K562 (cell line): ENCODE data around the gene EPB41L2. TPM values are rescaled to one million over a fixed set of nuclear protein-coding genes. Genes with fewer than 3 reads are reported as not detected.
A peak's percentile ranks its signal among the peaks of the same experiment; 100 is the strongest.

Experiments
- ATAC-seq: fragments of 200-7000 bp; cut with Tn5 transposase; 3 replicates; pipeline ENCODE4 v1.9.1; 2020; ENCODE audit warnings: moderate library complexity
- BruUV-seq: library from RNA; stranded (reverse); fragments of 400-500 nt; replicated peaks from 2 replicates; lab custom pipeline; 2021; lab: Mats Ljungman, UMichigan
- CTCF ChIA-PET: fragments of 300-600 bp; formaldehyde crosslinking; extraction: SDS; loops from one replicate; lab custom pipeline; 2021; ENCODE audit warnings: low intra/inter-chr PET ratio; lab: Yijun Ruan, JAX
- POLR2A ChIA-PET: fragments of 300-600, 350-650 bp; sonication (Branson Sonifier 250); formaldehyde crosslinking; extraction: SDS; loops from one replicate; lab custom pipeline; 2021; ENCODE audit warnings: antibody characterized with exemption, inconsistent platforms; lab: Yijun Ruan, JAX
- DNase-seq, 4 experiments: peaks; one replicate each; pipeline versions ENCODE4 v3.0.0 to v3.0.0-alpha.2; 2011 to 2018; ENCODE audit warnings: low spot score in 3 of 4, mixed read lengths in 3 of 4; ENCODE audit errors: extremely low read depth in 1 of 4
- FAIRE-seq: peaks from 2 replicates; lab custom pipeline; 2011; peaks lifted over from hg19 to GRCh38; lab: Jason Lieb, UNC
- H2AFZ ChIP-seq: 2 replicates; pipeline ENCODE4 v1.6.0; 2011; ENCODE audit warnings: low read depth, low read length, control low read depth, inconsistent platforms
- H3K27ac ChIP-seq: fragments of 200-600 bp; 3 replicates; pipeline ENCODE4 v1.8.0; 2011; ENCODE audit warnings: low read depth, mild to moderate bottlenecking, control low read depth, inconsistent platforms, low read length, moderate library complexity, mixed read lengths; ENCODE audit errors: extremely low read depth
- H3K27me3 ChIP-seq, 2 experiments: fragments of 300-600 bp in 1 of 2; 2 replicates in 1 of 2; 3 replicates in 1 of 2; pipeline versions ENCODE4 v1.6.0 to v1.8.0; 2011; ENCODE audit warnings: inconsistent platforms in 2 of 2, low read length in 2 of 2, mild to moderate bottlenecking in 1 of 2, mixed read lengths in 1 of 2, moderate library complexity in 1 of 2; ENCODE audit not compliant: control insufficient read depth in 2 of 2, insufficient read depth in 2 of 2
- H3K36me3 ChIP-seq: fragments of 300-600 bp; 3 replicates; pipeline ENCODE4 v1.8.0; 2011; ENCODE audit warnings: mild to moderate bottlenecking, low read length, inconsistent platforms; ENCODE audit not compliant: control insufficient read depth, insufficient read depth
- H3K4me1 ChIP-seq, 2 experiments: fragments of 200-600 bp in 1 of 2; replicated peaks in 1 of 2; 2 replicates in 1 of 2; 3 replicates in 1 of 2; pipeline versions ENCODE4 v1.5.1 to v1.8.0; 2011; ENCODE audit warnings: inconsistent platforms in 2 of 2, low read length in 2 of 2, mild to moderate bottlenecking in 1 of 2, mixed read lengths in 1 of 2, moderate library complexity in 1 of 2; ENCODE audit not compliant: control insufficient read depth in 2 of 2, insufficient read depth in 2 of 2
- H3K4me2 ChIP-seq: 2 replicates; pipeline ENCODE4 v1.6.1; 2011; ENCODE audit warnings: low read length, control low read depth, inconsistent platforms, mixed read lengths; ENCODE audit not compliant: insufficient read depth
- H3K4me3 ChIP-seq: fragments of 200-600 bp; sonication (generic), shearing (Covaris generic); 2 replicates; pipeline ENCODE4 v1.5.1; 2016; ENCODE audit warnings: control low read depth, inconsistent platforms
- H3K79me2 ChIP-seq: fragments of 200-600 bp; 3 replicates; pipeline ENCODE4 v1.8.0; 2011; ENCODE audit warnings: low read length, inconsistent platforms; ENCODE audit not compliant: control insufficient read depth, insufficient read depth
- H3K9ac ChIP-seq, 2 experiments: 2 replicates each; pipeline versions ENCODE4 v1.6.0 to v1.6.1; 2011; ENCODE audit warnings: low read depth in 2 of 2, low read length in 2 of 2, control low read depth in 1 of 2, inconsistent platforms in 1 of 2, mild to moderate bottlenecking in 1 of 2, mixed read lengths in 1 of 2; ENCODE audit not compliant: insufficient read depth in 1 of 2
- H3K9me1 ChIP-seq: one replicate; pipeline ENCODE4 v1.6.0; 2011; ENCODE audit warnings: inconsistent platforms, mild to moderate bottlenecking, low read length, moderate library complexity; ENCODE audit not compliant: control insufficient read depth, insufficient read depth
- H3K9me3 ChIP-seq: replicated peaks from 2 replicates; pipeline ENCODE4 v1.5.1; 2011; ENCODE audit warnings: low read depth, low read length, inconsistent platforms; ENCODE audit not compliant: control insufficient read depth, insufficient read depth
- H4K20me1 ChIP-seq: replicated peaks from 2 replicates; pipeline ENCODE4 v1.6.1; 2011; ENCODE audit warnings: low read length, inconsistent platforms, mixed read lengths; ENCODE audit not compliant: control insufficient read depth, insufficient read depth
- ELF1 ChIP-seq: fragments of 200-800 bp; sonication (Bioruptor generic); IDR thresholded peaks from 2 replicates; pipeline ENCODE4 v1.6.1; 2016; ENCODE audit warnings: missing genetic modification characterization, missing compliant biosample characterization
- HBP1 ChIP-seq: fragments of 450-650 bp; formaldehyde crosslinking; IDR thresholded peaks from 2 replicates; pipeline ENCODE4 v1.4.0; 2022; ENCODE audit warnings: missing genetic modification characterization
- POLR3G ChIP-seq: IDR thresholded peaks from 2 replicates; pipeline ENCODE4 v1.6.1; 2011; ENCODE audit not compliant: insufficient read length, insufficient replicate concordance; ENCODE audit errors: extremely low read depth
- RB1 ChIP-seq: fragments of 450-650 bp; IDR thresholded peaks from 2 replicates; pipeline ENCODE4 v1.6.1; 2017; ENCODE audit warnings: low read depth, mild to moderate bottlenecking
- RBM22 ChIP-seq: fragments of 200-400 bp; formaldehyde crosslinking; IDR thresholded peaks from 2 replicates; pipeline ENCODE4 v1.6.1; 2018; ENCODE audit warnings: low read length, low read depth; ENCODE audit not compliant: poor library complexity, severe bottlenecking
- RFX1 ChIP-seq: fragments of 450-650 bp; IDR thresholded peaks from 2 replicates; pipeline ENCODE4 v1.6.1; 2016; ENCODE audit warnings: mild to moderate bottlenecking, moderate library complexity
- SAFB2 ChIP-seq: fragments of 200-400 bp; formaldehyde crosslinking; IDR thresholded peaks from 2 replicates; pipeline ENCODE4 v1.6.1; 2018; ENCODE audit warnings: borderline replicate concordance, low read length, low read depth, moderate library complexity; ENCODE audit not compliant: severe bottlenecking
- TCF7L2 ChIP-seq: fragments of 150-350 bp; IDR thresholded peaks from 2 replicates; pipeline ENCODE4 v1.6.1; 2016; ENCODE audit warnings: low read depth, mild to moderate bottlenecking, low read length, moderate library complexity
- ZNF644 ChIP-seq: fragments of 200-800 bp; sonication (Bioruptor generic); IDR thresholded peaks from 2 replicates; pipeline ENCODE4 v1.6.1; 2016; ENCODE audit warnings: low read depth, missing genetic modification characterization, missing compliant biosample characterization
- whole genome bisulfite sequencing: fragments of 100-300 bp; shearing (Covaris generic); methylation state at CpG from one replicate; pipeline ENCODE4 v1.1.6; 2016; ENCODE audit warnings: low coverage, mixed read lengths; ENCODE audit not compliant: insufficient coverage; ENCODE audit errors: missing lambda C conversion rate; 5-methylcytosine and 5-hydroxymethylcytosine counted together
- in situ Hi-C: fragments of 300-500 bp; cut with MboI; formaldehyde crosslinking; loops from 4 replicates; pipeline ENCODE4 v1.15.0; 2018; ENCODE audit warnings: inconsistent platforms, mixed read lengths
- intact Hi-C: fragments of 100-400 bp; cut with micrococcal nuclease; formaldehyde crosslinking; loops from 2 replicates; pipeline ENCODE4 v1.14.2; 2022
- polyA plus RNA-seq, 8 experiments: library from polyadenylated mRNA; depleted of rRNA in 4 of 8; stranded (reverse) in 5 of 8; unstranded in 3 of 8; fragments of >200 nt; fragmentation: Nextera tagmentation in 2 of 8; fragmentation: Illumina TruSeq in 1 of 8; extraction: Ambion mirVana in 2 of 8; extraction: Trizol in 1 of 8; gene quantifications; 2 replicates each; pipeline versions ENCODE4 v1.2.1 to v1.2.3, GENCODE V29; 2011 to 2014; ENCODE audit warnings: inconsistent platforms in 1 of 8, missing spikeins in 1 of 8
- total RNA-seq, 7 experiments: library from RNA; depleted of rRNA in 6 of 7; stranded (reverse); fragments of >200 nt in 6 of 7; fragmentation: Illumina TruSeq in 2 of 7; extraction: Trizol in 2 of 7; gene quantifications; 2 replicates each; pipeline versions ENCODE4 v1.2.1 to v1.2.3, GENCODE V29; 2011 to 2021; ENCODE audit warnings: low replicate concordance in 1 of 7

EPB41L2 gene
- total and polyA plus RNA-seq, 9 of the 15 experiments (the other 6 are each of a cell fraction or from before 2014, with no cell fraction given): 5.1 to 53.6 (median 25.0) TPM

- no peaks in the 10 kb centered on the region for H3K9me3 ChIP-seq
- no peak overlapping the region for H2AFZ ChIP-seq
- peak; percentile 32 for FAIRE-seq
- no peaks in the 10 kb centered on the region for H3K9me1 ChIP-seq
- H3K4me1 ChIP-seq: no peaks in the 10 kb centered on the region; a peak in 1 of 5 replicates
- no peak for DNase-seq
- H3K27me3 ChIP-seq: no peaks in the 10 kb centered on the region
- no peak overlapping the region; the same call in 1 of the 2 replicates for H3K4me2 ChIP-seq
- no peaks in the 10 kb centered on the region for H3K36me3 ChIP-seq
- ChIA-PET CTCF (no interaction called here), POLR2A (no interaction called here)
- no peak; the same call in 1 of the 3 replicates for ATAC-seq
- intact Hi-C loops (no loop called here), in situ Hi-C loops (no loop called here)
- no TSS peak for BruUV-seq
- no peaks in the 10 kb centered on the region for H4K20me1 ChIP-seq
- H3K79me2 ChIP-seq: peaks cover 28% of the 10 kb centered on the region
- H3K9ac ChIP-seq: no peak overlapping the region
- H3K4me3 ChIP-seq: no peak overlapping the region
- no peak overlapping the region for H3K27ac ChIP-seq
- WGBS: 18% methylated on average over 6 of the region's 6 CpGs
- no peak for TF ChIP-seq SAFB2
Measured at GRCh38 chr6:130982941-130983456, 80.0 kb downstream of the EPB41L2 start.

GRCh38 chr6:130982135-130982534 lies 80.9 kb downstream of the EPB41L2 start:
- no peak overlapping the region for H3K4me3 ChIP-seq
- in situ Hi-C loops (no loop called here), intact Hi-C loops (no loop called here)
- H2AFZ ChIP-seq: no peak overlapping the region
- H3K9ac ChIP-seq: no peak overlapping the region
- H3K4me2 ChIP-seq: no peak overlapping the region
- H3K9me3 ChIP-seq: no peaks in the 10 kb centered on the region
- BruUV-seq: no TSS peak
- H3K27ac ChIP-seq: no peak overlapping the region
- DNase-seq (no peak), ATAC-seq (no peak), FAIRE-seq (no peak)
- 54% methylated on average over 1 of the region's 1 CpG for WGBS
- H3K79me2 ChIP-seq: peaks cover 34% of the 10 kb centered on the region
- POLR2A ChIA-PET: interaction anchor here (0.6 to 1.2 kb wide), 2 partner anchors 9 to 31 kb away, joined by 3 to 4 read pairs; no protein-coding TSS in a partner anchor
- H3K36me3 ChIP-seq: no peaks in the 10 kb centered on the region
- CTCF ChIA-PET: no interaction called here
- no peaks in the 10 kb centered on the region for H3K9me1 ChIP-seq
- TF ChIP-seq HBP1 (CRISPR knock-in tag) (no peak), RB1 (no peak), POLR3G (no peak), ELF1 (no peak), TCF7L2 (no peak), RBM22 (no peak), ZNF644 (tag) (no peak), RFX1 (peak; percentile 55)
- H3K27me3 ChIP-seq: no peaks in the 10 kb centered on the region
- H4K20me1 ChIP-seq: no peaks in the 10 kb centered on the region
- H3K4me1 ChIP-seq: no peaks in the 10 kb centered on the region; a peak in 1 of 5 replicates
